ENCODE measurements around the gene ZC2HC1C. TPM values are rescaled to one million over a fixed set of nuclear protein-coding genes. Genes with fewer than 3 reads are reported as not detected.
A peak's percentile ranks its signal among the peaks of the same experiment; 100 is the strongest.

ZC2HC1C gene
- total and polyA plus RNA-seq, 2 of the 13 experiments (the other 11 are each of a cell fraction or from before 2014, with no cell fraction given): 3.3 to 3.5 TPM

- TF ChIP-seq CREB1 (IDR thresholded peaks at IDR 0.05) (peak; percentile 16; the same call in 1 of the 2 replicates), CREB1 (CRISPR knock-in tag; IDR thresholded peaks at IDR 0.05) (peak; percentile 50; the same call in 1 of the 2 replicates), NFKBIZ (CRISPR knock-in tag; IDR thresholded peaks at IDR 0.05) (no peak), REST (IDR thresholded peaks at IDR 0.05; ENCODE audit: borderline replicate concordance in 1 of 2, low read depth in 1 of 2, low read length in 2 of 2) (peak in 1 of 2 experiments; percentile 30; a peak in 1 of 4 replicates), SCMH1 (CRISPR knock-in tag; IDR thresholded peaks at IDR 0.05; ENCODE audit: borderline replicate concordance) (no peak), KDM1A (CRISPR knock-in tag; IDR thresholded peaks at IDR 0.05) (no peak), CBX5 (CRISPR knock-in tag; IDR thresholded peaks at IDR 0.05; ENCODE audit: borderline replicate concordance) (no peak), ZFP1 (CRISPR knock-in tag; IDR thresholded peaks at IDR 0.05) (no peak), DZIP1 (CRISPR knock-in tag; IDR thresholded peaks at IDR 0.05) (no peak), ZNF607 (CRISPR knock-in tag; IDR thresholded peaks at IDR 0.05; ENCODE audit: borderline replicate concordance) (no peak), TBX3 (IDR thresholded peaks at IDR 0.05; ENCODE audit: borderline replicate concordance) (no peak), ZFP37 (CRISPR knock-in tag; IDR thresholded peaks at IDR 0.05; ENCODE audit: borderline replicate concordance) (no peak), JUNB (CRISPR knock-in tag; IDR thresholded peaks at IDR 0.05; ENCODE audit: borderline replicate concordance) (no peak), CERS6 (CRISPR knock-in tag; IDR thresholded peaks at IDR 0.05) (no peak), ZFP91 (CRISPR knock-in tag; IDR thresholded peaks at IDR 0.05; ENCODE audit: borderline replicate concordance) (peak; percentile 51; the same call in 1 of the 2 replicates), ZSCAN20 (CRISPR knock-in tag; IDR thresholded peaks at IDR 0.05; ENCODE audit: borderline replicate concordance) (no peak), ZNF513 (CRISPR knock-in tag; conservative IDR thresholded peaks at IDR 0.05) (no peak), ZSCAN29 (CRISPR knock-in tag; conservative IDR thresholded peaks at IDR 0.05) (no peak), ZNF235 (CRISPR knock-in tag; IDR thresholded peaks at IDR 0.05; ENCODE audit: borderline replicate concordance) (no peak)
Measured at GRCh38 chr14:75063491-75064204, 5.8 kb upstream of the ZC2HC1C start, which contains the start of gene ACYP1 (continued).
